Mucosa of stomach (tissue), 1 donor: ENCODE data around the gene RNU1-3.
"Not testable (repeated sequence)": the region's sequence is repeated elsewhere in the genome, so short reads cannot be mapped to it uniquely, and the experiment has no call there.

ENCODE experiments used
- H3K27me3 ChIP-seq: one replicate; pipeline ENCODE4 v1.7.0; 2013; ENCODE audit warnings: mild to moderate bottlenecking, low read length; ENCODE audit not compliant: control insufficient read depth, insufficient read depth
- H3K36me3 ChIP-seq: one replicate; pipeline ENCODE4 v1.7.0; 2013; ENCODE audit warnings: low read length; ENCODE audit not compliant: control insufficient read depth, insufficient read depth
- H3K4me1 ChIP-seq: one replicate; pipeline ENCODE4 v1.7.0; 2013; ENCODE audit warnings: mild to moderate bottlenecking, low read length; ENCODE audit not compliant: control insufficient read depth, insufficient read depth
- H3K4me3 ChIP-seq: one replicate; pipeline ENCODE4 v1.7.0; 2013; ENCODE audit warnings: low read length
- H3K9ac ChIP-seq: one replicate; pipeline ENCODE4 v1.7.0; 2013; ENCODE audit warnings: mild to moderate bottlenecking, low read length, moderate library complexity
- H3K9me3 ChIP-seq: one replicate; pipeline ENCODE4 v1.7.0; 2013; ENCODE audit warnings: mild to moderate bottlenecking, low read length, moderate library complexity; ENCODE audit not compliant: control insufficient read depth
- donor health status: Pancreatic carcinoma.

Gene RNU1-3

DNA sequence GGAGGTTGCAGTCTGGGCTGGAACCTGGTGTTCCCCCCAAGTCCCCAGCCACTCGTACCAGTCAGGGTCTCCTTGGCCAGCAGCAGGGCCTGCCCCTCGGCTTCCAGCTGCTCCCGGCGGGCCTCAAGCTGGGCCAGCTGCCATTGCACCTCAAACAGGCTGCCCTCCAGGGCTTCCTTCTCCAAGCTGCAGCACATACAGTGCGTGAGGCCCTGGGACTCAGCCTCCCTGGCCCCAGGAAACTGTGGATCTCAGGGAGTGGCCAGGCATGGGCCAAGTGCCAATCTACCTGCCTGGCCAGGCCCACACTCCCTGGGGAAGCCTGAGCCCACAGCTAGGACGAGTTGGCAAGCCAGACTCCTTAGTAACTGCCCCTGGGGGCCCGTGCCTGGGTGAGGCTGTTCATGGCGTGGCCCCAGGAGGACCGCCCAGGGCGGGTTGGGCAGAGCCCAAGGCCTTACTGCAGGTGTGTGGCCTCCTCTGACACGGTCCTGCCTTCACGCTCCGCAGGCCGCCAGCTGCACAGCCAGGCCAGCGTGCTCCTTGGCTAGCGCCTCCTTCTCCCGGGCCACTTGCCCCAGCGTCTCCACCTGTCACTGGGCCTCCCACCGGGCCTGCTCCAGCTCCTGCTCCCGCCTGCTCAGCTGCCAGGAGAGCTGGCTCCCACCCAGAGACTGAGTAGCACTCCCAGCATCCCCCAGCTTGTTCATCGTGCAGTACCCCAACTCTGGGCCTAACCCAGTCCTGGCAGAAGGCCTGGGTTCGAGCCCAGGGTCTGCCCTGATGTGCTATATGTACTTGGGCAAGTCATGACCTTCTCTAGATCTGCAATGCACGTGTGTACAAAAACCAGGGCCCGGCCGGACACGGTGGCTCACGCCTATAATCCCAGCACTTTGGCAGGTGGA is 42.7 kb downstream of the RNU1-3 start:
- Histone ChIP-seq H3K36me3 (peaks cover 11% of the 10 kb centered on the region), H3K4me1 (peaks cover 19% of the 10 kb centered on the region), H3K9ac (peak overlapping the region; percentile 0)
- H3K27me3 ChIP-seq, H3K9me3 ChIP-seq, H3K4me3 ChIP-seq: not testable (repeated sequence)

DNA sequence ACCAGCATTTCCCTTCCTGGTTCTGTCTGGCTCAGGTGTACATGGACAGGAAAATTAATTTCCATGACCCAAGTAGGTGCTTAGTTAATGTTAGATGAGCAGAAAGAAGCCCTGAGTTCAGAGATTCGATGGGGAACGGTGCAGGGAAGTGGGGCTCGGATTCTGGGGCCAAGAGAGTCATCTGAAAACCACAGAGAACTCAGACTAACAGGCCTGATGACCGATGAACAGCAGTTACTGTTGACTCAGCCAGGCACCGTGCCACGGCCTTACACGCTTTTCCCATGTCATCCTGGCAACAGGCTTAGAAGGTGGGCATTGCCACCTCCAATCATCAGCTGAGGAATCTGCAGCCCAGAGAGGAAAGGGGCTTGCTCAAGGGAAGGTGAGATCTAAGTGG is 43.4 kb downstream of the RNU1-3 start:
- not testable (repeated sequence) for H3K9ac ChIP-seq, H3K9me3 ChIP-seq, H3K4me3 ChIP-seq, H3K27me3 ChIP-seq
- H3K4me1 ChIP-seq, result peaks cover 19% of the 10 kb centered on the region
- H3K36me3 ChIP-seq, result peaks cover 11% of the 10 kb centered on the region

DNA sequence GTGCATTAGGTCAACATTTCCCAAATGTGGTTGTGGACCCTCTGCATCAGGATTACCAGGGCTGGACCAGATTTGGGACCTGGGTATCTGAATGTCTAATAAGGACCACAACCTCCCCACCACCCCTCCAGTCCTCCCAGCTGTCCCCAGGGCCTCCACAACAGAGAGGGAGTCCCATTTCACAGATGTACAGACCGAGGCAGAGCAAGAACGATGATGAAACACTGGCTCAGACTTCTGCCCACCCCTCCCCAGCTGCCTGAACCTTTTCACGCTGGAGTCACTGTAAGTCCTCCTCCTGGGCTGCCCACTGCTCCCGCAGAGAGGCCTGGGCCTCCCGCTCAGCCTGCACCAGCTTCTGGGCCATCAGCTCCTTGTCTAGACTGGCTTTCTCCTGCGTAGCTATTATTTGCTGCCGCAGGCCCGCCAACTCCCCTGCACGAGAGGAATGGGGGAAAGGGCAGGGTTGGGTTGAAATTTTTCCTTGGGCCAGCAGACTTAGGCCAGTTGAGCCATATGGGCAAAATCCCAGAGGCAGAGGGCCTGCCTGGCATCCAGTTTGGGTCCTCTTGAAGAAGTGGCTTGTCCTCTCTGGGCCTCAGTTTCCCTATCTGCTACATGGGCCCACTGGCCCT is 45.0 kb downstream of the RNU1-3 start:
- H3K27me3 ChIP-seq, H3K9me3 ChIP-seq, H3K9ac ChIP-seq, H3K4me3 ChIP-seq: not testable (repeated sequence)
- peaks cover 19% of the 10 kb centered on the region for H3K4me1 ChIP-seq
- H3K36me3 ChIP-seq, result peaks cover 11% of the 10 kb centered on the region

DNA sequence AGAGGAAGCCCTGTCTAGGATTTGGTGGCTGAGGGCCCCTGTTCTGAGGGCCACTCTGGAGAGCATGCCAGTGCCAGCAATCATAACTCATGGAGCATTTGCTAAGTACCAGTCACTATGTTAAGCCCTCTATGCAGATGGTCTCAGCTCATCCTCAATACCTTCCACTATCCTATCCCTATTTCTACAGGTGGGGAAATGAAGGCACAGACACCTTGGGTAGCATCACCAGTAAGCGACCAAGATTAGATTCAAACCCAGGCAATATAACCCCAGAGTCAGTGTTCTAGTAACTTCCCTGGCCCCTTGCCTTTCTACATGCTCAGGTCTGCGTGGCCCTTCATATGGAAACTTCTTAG is 45.5 kb downstream of the RNU1-3 start:
- no peak overlapping the region for H3K4me3 ChIP-seq
- no peaks in the 10 kb centered on the region for H3K27me3 ChIP-seq
- peaks cover 19% of the 10 kb centered on the region for H3K4me1 ChIP-seq
- H3K36me3 ChIP-seq, result peaks cover 10% of the 10 kb centered on the region
- H3K9me3 ChIP-seq, result no peaks in the 10 kb centered on the region
- no peak overlapping the region for H3K9ac ChIP-seq

DNA sequence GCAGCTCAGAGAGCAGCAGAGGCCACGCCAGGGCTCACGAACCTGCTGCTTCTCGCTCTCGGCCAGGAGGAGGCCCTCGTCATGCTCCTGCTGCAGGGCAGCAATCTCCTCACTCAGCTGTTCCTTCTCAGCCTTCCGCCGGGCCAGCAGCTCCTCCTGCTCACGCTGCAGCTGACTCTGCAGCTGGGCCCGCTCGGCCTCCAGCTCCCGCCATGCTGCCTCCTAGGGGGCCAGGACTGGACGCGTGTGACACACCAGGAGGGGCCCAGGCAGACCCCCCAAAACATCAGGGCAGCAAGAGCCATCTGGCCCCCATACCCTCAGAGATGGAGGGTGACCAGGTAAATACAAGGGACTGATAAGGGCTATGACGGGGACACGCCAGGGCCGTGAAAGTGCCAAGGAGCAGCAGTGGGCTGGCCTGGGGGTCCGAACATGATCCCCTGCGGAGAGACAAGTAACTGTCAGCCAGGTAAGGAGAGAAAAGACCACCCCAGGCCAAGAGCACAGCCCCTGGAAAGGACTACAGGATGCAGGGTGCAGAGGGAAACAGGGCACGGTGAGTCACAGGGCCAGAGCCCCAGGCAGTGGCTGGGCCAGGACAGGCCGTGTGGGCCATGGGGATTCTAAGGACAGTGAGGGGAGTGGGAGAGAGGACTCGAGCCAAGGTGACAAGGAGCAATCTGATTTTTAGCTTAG is 46.8 kb downstream of the RNU1-3 start:
- not testable (repeated sequence) for H3K36me3 ChIP-seq, H3K4me3 ChIP-seq, H3K9me3 ChIP-seq, H3K9ac ChIP-seq, H3K27me3 ChIP-seq
- H3K4me1 ChIP-seq, result peaks cover 19% of the 10 kb centered on the region

DNA sequence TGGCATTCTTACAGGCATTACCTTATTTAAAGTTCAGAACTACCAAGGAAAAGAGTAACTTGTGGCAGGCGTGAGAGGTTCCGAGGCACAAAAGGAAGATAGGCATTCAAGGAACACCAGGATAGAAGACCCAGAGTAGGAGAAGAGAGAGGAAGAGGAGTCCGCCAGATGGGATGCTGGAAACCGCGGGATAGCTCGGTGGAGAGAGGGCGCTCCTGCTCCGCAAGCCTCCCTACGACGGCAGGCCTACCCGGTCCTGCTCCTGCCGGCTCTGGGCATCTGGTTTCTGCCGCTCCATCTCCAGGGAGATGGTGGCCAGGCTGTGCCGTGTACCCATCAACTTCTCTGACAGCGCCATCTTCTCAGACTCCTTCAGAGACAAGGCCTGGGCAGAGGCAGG is 48.0 kb downstream of the RNU1-3 start:
- H3K9ac ChIP-seq, result no peak overlapping the region

DNA sequence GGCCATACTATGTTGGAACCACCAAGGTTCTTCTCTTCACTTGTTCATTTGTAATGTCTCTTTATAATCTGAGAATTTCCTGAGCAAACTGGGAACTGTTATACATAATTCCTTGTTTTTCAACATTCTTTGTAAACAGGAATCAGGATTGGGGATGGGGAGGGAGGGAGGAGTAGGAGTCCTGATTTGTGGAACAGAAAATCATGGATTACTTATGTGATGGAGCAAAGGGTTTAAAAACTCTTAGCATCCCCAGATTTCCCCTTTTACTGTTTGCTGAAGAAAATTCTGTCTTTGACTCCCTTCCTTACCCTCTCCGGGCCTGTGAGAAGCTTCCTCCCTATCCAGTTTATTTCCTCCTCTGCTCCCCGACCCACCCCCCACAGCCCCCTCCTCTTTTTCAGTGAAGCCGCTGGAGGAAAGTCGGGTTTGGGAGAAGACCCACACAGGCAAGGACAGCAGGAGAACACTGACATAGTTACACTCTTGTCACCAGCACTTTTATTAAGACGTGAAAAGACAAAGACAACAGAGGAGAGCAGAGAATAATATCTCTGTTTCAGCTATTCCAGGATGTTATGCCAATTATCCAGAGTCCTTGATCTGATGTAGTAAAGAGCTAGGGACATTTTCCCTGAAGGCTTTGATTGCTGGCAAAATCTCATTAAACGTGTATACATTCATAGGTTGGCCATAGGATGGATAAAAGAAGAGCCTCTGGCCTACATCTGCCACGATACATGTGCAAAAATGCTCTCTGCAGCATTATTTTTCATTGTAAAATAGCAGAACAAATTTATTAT is 48.8 kb downstream of the RNU1-3 start:
- peaks cover 9% of the 10 kb centered on the region for H3K4me1 ChIP-seq
- H3K9ac ChIP-seq, result no peak overlapping the region
- H3K9me3 ChIP-seq, result no peaks in the 10 kb centered on the region
- no peak overlapping the region for H3K4me3 ChIP-seq
- no peaks in the 10 kb centered on the region for H3K36me3 ChIP-seq
- peaks cover 7% of the 10 kb centered on the region for H3K27me3 ChIP-seq

More for the DNA sequence above, 48.0 kb downstream of the RNU1-3 start:
- H3K27me3 ChIP-seq, result peaks cover 7% of the 10 kb centered on the region
- H3K4me1 ChIP-seq, result peaks cover 14% of the 10 kb centered on the region
- H3K36me3 ChIP-seq, result no peaks in the 10 kb centered on the region
- H3K4me3 ChIP-seq, result no peak overlapping the region
- no peaks in the 10 kb centered on the region for H3K9me3 ChIP-seq

DNA sequence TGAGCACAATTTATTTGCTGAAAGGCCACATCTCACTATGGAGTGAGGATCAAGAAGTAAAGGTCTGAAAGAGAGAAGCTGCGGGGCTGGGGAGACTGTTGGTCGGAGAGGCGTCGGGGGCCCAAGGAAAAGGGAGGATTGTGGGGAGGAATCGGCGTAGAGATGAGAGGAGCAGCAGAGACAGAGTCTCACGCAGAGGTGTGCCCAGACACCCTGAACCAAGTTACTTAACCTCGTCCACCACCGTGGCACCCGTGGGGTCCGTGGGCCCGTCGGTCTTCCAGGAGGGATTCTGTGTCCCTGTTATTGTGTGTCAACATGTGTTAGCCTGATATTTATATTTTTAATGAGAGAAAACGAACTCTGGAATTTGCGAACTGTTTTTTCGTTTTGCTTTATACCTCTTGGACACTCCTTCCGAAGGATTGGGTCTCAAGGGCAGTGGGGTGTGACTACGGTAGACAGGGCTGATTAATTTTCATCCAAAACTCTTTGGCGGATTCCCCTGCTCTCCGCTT is 49.6 kb downstream of the RNU1-3 start:
- H3K9me3 ChIP-seq, result no peaks in the 10 kb centered on the region
- peaks cover 15% of the 10 kb centered on the region for H3K4me1 ChIP-seq
- no peak overlapping the region for H3K9ac ChIP-seq
- H3K4me3 ChIP-seq, result no peak overlapping the region
- H3K27me3 ChIP-seq, result peaks cover 7% of the 10 kb centered on the region
- no peaks in the 10 kb centered on the region for H3K36me3 ChIP-seq
